ENCODE results near the gene HLA-DOB.
A peak's percentile ranks its signal among the peaks of the same experiment; 100 is the strongest.
"Not testable (repeated sequence)": the region's sequence is repeated elsewhere in the genome, so short reads cannot be mapped to it uniquely, and the experiment has no call there.

Gene HLA-DOB

GRCh38 chr6:32815996-32816395 is 806 bp downstream of the HLA-DOB start:
- no peak overlapping the region for H3K4me3 ChIP-seq (ENCODE audit: low read depth, low read length)
- no peak for DNase-seq (ENCODE audit: low read depth)
- TF ChIP-seq, protein P1, sequence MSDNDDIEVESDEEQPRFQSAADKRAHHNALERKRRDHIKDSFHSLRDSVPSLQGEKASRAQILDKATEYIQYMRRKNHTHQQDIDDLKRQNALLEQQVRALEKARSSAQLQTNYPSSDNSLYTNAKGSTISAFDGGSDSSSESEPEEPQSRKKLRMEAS (IDR thresholded peaks at IDR 0.05; ENCODE audit: low read depth, low read length) = no peak
- no peak for TF ChIP-seq MYC (IDR thresholded peaks at IDR 0.05; ENCODE audit: low read depth, low read length)

DNA sequence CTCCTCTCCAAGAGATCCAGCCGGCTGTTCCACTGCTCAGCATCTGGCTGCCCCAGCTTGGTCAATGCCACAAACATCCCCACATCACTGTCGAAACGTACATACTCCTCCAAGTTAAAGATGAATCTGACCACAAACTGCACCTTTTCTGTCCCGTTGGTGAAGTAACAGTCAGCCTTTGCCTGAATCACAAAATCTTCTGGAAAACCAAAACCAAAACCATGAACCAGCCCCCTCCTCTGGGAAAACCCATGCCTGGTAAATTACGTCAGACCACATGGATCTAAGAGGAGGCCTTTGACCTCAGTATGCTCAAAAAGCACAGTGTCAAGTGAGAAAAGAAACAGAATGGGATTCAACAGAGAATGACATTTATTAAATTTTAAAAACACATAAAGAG is 1.7 kb downstream of the HLA-DOB start:
- DNase-seq (ENCODE audit: low read depth) = no peak
- no peak overlapping the region for H3K4me3 ChIP-seq (ENCODE audit: low read depth, low read length)
- no peak for TF ChIP-seq CTCF (IDR thresholded peaks at IDR 0.05; ENCODE audit: low read depth, low read length)
- TF ChIP-seq MYC (IDR thresholded peaks at IDR 0.05; ENCODE audit: low read depth, low read length) = no peak
- no peak for TF ChIP-seq POLR2A (IDR thresholded peaks at IDR 0.05; ENCODE audit: extremely low read depth, insufficient read length)
- TF ChIP-seq, protein P1 (IDR thresholded peaks at IDR 0.05; ENCODE audit: low read depth, low read length) = no peak

GRCh38 chr6:32814145-32814544 is 2.7 kb downstream of the HLA-DOB start:
- TF ChIP-seq, protein P1 (IDR thresholded peaks at IDR 0.05; ENCODE audit: low read depth, low read length) = no peak
- no peak for TF ChIP-seq POLR2A (IDR thresholded peaks at IDR 0.05; ENCODE audit: extremely low read depth, insufficient read length)
- TF ChIP-seq CTCF (IDR thresholded peaks at IDR 0.05; ENCODE audit: low read depth, low read length) = no peak
- TF ChIP-seq MYC (IDR thresholded peaks at IDR 0.05; ENCODE audit: low read depth, low read length) = no peak
- DNase-seq (ENCODE audit: low read depth) = no peak
- no peak overlapping the region for H3K4me3 ChIP-seq (ENCODE audit: low read depth, low read length)

DNA sequence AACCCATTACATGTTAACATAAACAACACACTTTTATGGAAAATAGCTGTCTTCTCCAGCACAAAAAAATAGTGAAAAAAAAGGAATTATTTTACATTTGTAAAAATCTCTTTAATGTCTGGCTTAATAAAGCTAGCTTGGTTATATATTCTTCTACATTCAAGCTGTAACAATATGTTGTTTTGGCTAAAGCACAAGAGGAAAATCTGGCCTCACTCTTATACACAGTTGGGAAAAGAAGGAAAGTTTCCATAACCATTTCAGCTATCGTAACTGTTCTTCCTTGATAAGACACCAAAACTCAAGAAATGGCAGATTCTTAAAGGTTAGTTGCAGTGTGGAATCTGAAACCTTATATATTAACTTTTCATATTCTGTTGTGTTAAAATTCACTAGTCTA is 7.6 kb downstream of the HLA-DOB start:
- no peak overlapping the region for H3K4me3 ChIP-seq (ENCODE audit: low read depth, low read length)
- TF ChIP-seq, protein P1 (IDR thresholded peaks at IDR 0.05; ENCODE audit: low read depth, low read length) = no peak
- no peak for TF ChIP-seq MYC (IDR thresholded peaks at IDR 0.05; ENCODE audit: low read depth, low read length)
- TF ChIP-seq CTCF (IDR thresholded peaks at IDR 0.05; ENCODE audit: low read depth, low read length) = no peak
- no peak for TF ChIP-seq POLR2A (IDR thresholded peaks at IDR 0.05; ENCODE audit: extremely low read depth, insufficient read length)
- no peak for DNase-seq (ENCODE audit: low read depth)

DNA sequence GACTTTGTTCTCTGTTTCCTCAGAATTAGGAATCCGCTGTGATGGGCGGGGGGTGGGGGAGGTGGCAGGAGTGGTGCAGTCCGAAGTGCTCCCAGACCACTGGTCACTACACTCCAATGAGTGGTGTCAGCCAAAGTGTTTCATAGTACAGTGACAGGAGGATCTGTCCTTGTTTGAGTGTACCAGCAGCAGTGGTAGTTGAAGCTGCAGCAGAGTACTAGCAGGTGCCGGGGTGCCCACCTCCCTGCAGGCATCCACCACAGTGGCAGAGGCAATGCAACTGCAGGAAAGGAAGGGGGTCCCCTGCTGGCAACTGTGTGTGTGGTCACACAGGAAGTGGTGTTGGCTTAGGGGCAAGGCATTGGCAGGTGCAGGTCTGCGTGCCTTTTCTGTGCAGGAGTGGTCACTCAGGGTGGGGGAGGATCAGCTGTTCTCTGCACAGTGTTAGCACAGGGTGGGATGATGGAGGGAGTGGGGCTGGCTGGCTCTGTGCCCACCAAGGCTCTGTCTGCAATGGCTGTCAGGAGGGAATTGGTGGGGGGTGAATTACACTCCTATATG is 9.7 kb downstream of the HLA-DOB start:
- no peak for TF ChIP-seq POLR2A (IDR thresholded peaks at IDR 0.05; ENCODE audit: extremely low read depth, insufficient read length)
- peak; percentile 15 for TF ChIP-seq CTCF (IDR thresholded peaks at IDR 0.05; ENCODE audit: low read depth, low read length)
- TF ChIP-seq, protein P1 (IDR thresholded peaks at IDR 0.05; ENCODE audit: low read depth, low read length) = no peak
- H3K4me3 ChIP-seq (ENCODE audit: low read depth, low read length) = no peak overlapping the region
- DNase-seq (ENCODE audit: low read depth) = peak; percentile 32

DNA sequence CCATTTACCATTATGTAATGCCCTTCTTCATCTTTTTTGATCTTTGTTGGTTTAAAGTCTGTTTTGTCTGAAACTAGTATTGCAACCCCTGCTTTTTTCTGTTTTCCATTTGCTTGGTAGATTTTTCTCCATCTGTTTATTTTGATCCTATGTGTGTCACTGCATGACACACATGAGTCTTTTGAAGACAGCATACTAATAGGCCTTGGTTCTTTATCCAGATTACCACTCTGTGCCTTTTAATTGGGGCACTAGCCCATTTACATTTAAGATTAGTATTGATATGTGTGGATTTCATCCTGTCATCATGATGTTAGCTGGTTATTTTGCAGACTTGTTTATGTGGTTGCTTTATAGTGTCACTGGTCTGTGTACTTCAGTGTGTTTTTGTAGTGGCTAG is 11.4 kb downstream of the HLA-DOB start:
- DNase-seq (ENCODE audit: low read depth); H3K4me3 ChIP-seq (ENCODE audit: low read depth, low read length): not testable (repeated sequence)

DNA sequence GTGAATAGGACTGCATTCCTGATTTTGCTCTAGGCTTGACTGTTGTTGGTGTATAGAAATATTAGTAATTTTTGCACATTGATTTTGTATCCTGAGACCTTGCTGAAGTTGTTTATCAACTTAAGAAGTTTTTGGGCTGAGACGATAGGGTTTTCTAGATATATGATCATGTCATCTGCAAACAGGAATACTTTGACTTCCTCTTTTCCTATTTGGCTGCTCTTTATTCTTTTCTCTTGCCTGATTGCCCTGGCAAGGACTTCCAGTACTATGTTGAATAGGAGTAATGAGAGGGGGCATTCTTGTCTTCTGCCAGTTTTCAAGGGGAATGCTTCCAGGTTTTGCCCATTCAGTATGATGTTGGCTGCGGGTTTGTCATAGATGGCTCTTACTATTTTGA is 13.4 kb downstream of the HLA-DOB start:
- TF ChIP-seq, protein P1 (IDR thresholded peaks at IDR 0.05; ENCODE audit: low read depth, low read length) = no peak
- TF ChIP-seq CTCF (IDR thresholded peaks at IDR 0.05; ENCODE audit: low read depth, low read length) = no peak
- no peak for TF ChIP-seq MYC (IDR thresholded peaks at IDR 0.05; ENCODE audit: low read depth, low read length)
- TF ChIP-seq POLR2A (IDR thresholded peaks at IDR 0.05; ENCODE audit: extremely low read depth, insufficient read length) = no peak
- no peak for DNase-seq (ENCODE audit: low read depth)

More for the DNA sequence above, 13.4 kb downstream of the HLA-DOB start:
- H3K4me3 ChIP-seq (ENCODE audit: low read depth, low read length) = no peak overlapping the region
